D721Med (cell line): ENCODE data around the gene ANGEL2.
"Not testable (repeated sequence)": the region's sequence is repeated elsewhere in the genome, so short reads cannot be mapped to it uniquely, and the experiment has no call there.

Experiments
- DNase-seq: peaks from one replicate; pipeline ENCODE4 v3.0.0; 2011; ENCODE audit warnings: low spot score; ENCODE audit not compliant: insufficient read length
- FAIRE-seq: peaks from 2 replicates; lab custom pipeline; 2011; peaks lifted over from hg19 to GRCh38; lab: Jason Lieb, UNC
- CTCF ChIP-seq: IDR thresholded peaks from 2 replicates; pipeline ENCODE4 v1.5.1; 2012; ENCODE audit warnings: mild to moderate bottlenecking, control low read depth; ENCODE audit not compliant: insufficient read depth; ENCODE audit errors: missing control alignments

ANGEL2 gene

GRCh38 chr1:213017447-213018273 is 2.0 kb upstream of the ANGEL2 start:
- no peak for FAIRE-seq
- no peak for TF ChIP-seq CTCF
- no peak for DNase-seq

- DNase-seq (no peak), FAIRE-seq (no peak)
- TF ChIP-seq CTCF: no peak
These were observed 1.0 kb downstream of the ANGEL2 start for GRCh38 chr1:213014642-213015041.

- DNase-seq (no peak), FAIRE-seq (no peak)
- TF ChIP-seq CTCF: no peak
These were observed 7.1 kb downstream of the ANGEL2 start for GRCh38 chr1:213008564-213008963.

GRCh38 chr1:213003256-213003655 is 12.4 kb downstream of the ANGEL2 start:
- DNase-seq: no peak
- no peak for FAIRE-seq
- TF ChIP-seq CTCF: no peak

DNA sequence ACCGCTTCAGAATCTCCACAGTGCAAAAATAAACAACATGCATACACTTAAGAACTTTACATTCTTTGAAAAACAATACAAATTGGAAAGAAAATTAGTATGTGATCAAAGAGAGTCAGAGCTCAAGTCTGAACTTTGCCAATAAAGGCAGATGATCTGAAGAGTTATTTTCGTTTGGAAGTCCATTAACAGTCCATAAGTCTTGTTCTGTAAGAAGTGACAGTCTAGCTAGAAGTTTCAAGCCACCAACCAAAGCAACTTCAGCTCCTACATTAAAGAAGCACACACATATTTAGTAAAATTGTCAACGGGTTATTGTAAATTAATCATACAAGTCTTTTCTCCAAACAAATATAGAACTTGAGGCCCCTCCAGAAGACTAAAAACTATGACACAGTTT is 20.7 kb downstream of the ANGEL2 start:
- TF ChIP-seq CTCF: no peak
- FAIRE-seq (peak; percentile 70), DNase-seq (no peak)

DNA sequence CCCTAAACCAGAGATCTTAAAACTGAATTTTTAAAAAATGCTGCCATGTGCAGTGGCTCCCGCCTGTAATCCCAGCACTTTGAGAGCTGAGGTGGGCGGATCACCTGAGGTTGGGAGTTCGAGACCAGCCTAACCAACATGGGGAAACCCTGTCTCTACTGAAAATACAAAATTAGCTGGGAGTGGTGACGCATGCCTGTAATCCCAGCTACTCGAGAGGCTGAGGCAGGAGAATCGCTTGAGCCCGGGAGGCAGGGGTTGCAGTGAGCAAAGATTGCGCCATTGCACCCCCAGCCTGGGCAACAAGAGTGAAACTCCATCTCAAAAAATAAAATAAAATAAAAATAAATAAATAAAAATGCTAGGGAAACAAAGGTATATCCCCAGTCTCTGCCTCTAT is 21.7 kb downstream of the ANGEL2 start:
- FAIRE-seq: not testable (repeated sequence)

GRCh38 chr1:212990276-212990675 is 25.4 kb downstream of the ANGEL2 start:
- DNase-seq (no peak), FAIRE-seq (peak; percentile 82)
- TF ChIP-seq CTCF: no peak

More for the DNA sequence above, 21.7 kb downstream of the ANGEL2 start:
- not testable (repeated sequence) for DNase-seq
